HEK293 (cell line): ENCODE results near the gene NAA20.

Experiments
- CTCF ChIA-PET: fragments of 350-600 bp; formaldehyde crosslinking; extraction: SDS; loops from one replicate; lab custom pipeline; 2021; ENCODE audit warnings: antibody characterized with exemption; lab: Yijun Ruan, JAX
- POLR2A ChIA-PET: fragments of 300-600 bp; formaldehyde crosslinking; extraction: SDS; loops from one replicate; lab custom pipeline; 2020; ENCODE audit warnings: antibody characterized with exemption, inconsistent platforms; lab: Yijun Ruan, JAX
- H3K27ac ChIP-seq: fragments of 200-500 bp; sonication (Bioruptor generic); 2 replicates; pipeline ENCODE4 v1.5.1; 2014; ENCODE audit warnings: low read depth, low read length, control low read depth, inconsistent platforms; ENCODE audit errors: extremely low read depth
- H3K36me3 ChIP-seq, 2 experiments: fragments of 200-500 bp in 1 of 2; sonication (Bioruptor generic) in 1 of 2; 1 replicate in 1 of 2; 2 replicates in 1 of 2; pipeline ENCODE4 v1.5.1; 2014 to 2017; ENCODE audit warnings: inconsistent platforms in 2 of 2, low read length in 2 of 2; ENCODE audit not compliant: control insufficient read depth in 2 of 2, insufficient read depth in 1 of 2
- H3K4me1 ChIP-seq: fragments of 200-500 bp; sonication (Bioruptor generic); 2 replicates; pipeline ENCODE4 v1.5.1; 2014; ENCODE audit warnings: mild to moderate bottlenecking, low read length, inconsistent platforms; ENCODE audit not compliant: control insufficient read depth, insufficient read depth
- H3K4me3 ChIP-seq: 2 replicates; pipeline ENCODE4 v1.5.1; 2011; ENCODE audit warnings: low read depth, mild to moderate bottlenecking, control low read depth, low read length, moderate library complexity
- H3K9me3 ChIP-seq: fragments of 200-500 bp; sonication (Bioruptor generic); 2 replicates; pipeline ENCODE4 v1.5.1; 2014; ENCODE audit warnings: low read depth, low read length, inconsistent platforms; ENCODE audit not compliant: control insufficient read depth, insufficient read depth
- ELK4 ChIP-seq: IDR thresholded peaks from 2 replicates; pipeline ENCODE4 v1.6.1; 2011; ENCODE audit warnings: mild to moderate bottlenecking, low read depth, low read length, borderline replicate concordance
- GFI1B ChIP-seq: fragments of 450-650 bp; formaldehyde crosslinking; IDR thresholded peaks from 2 replicates; pipeline ENCODE4 v1.5.1; 2016; ENCODE audit warnings: missing biosample characterization, missing genetic modification characterization
- RBAK ChIP-seq: fragments of 450-650 bp; formaldehyde crosslinking; IDR thresholded peaks from 2 replicates; pipeline ENCODE4 v1.5.1; 2016; ENCODE audit warnings: missing biosample characterization, missing genetic modification characterization
- SALL2 ChIP-seq: fragments of 450-650 bp; formaldehyde crosslinking; IDR thresholded peaks from 2 replicates; pipeline ENCODE4 v1.5.0; 2017; ENCODE audit warnings: missing biosample characterization, mild to moderate bottlenecking, missing genetic modification characterization, borderline replicate concordance
- SP3 ChIP-seq: fragments of 450-650 bp; formaldehyde crosslinking; IDR thresholded peaks from 2 replicates; pipeline ENCODE4 v1.5.1; 2016; ENCODE audit warnings: missing biosample characterization, missing genetic modification characterization
- YY2 ChIP-seq: fragments of 450-650 bp; formaldehyde crosslinking; IDR thresholded peaks from 2 replicates; pipeline ENCODE4 v1.5.1; 2016; ENCODE audit warnings: missing biosample characterization, missing genetic modification characterization
- ZNF140 ChIP-seq: fragments of 450-650 bp; formaldehyde crosslinking; IDR thresholded peaks from 2 replicates; pipeline ENCODE4 v1.5.1; 2016; ENCODE audit warnings: missing biosample characterization, missing genetic modification characterization
- ZNF157 ChIP-seq: fragments of 450-650 bp; formaldehyde crosslinking; IDR thresholded peaks from 2 replicates; pipeline ENCODE4 v1.5.1; 2016; ENCODE audit warnings: missing biosample characterization, missing genetic modification characterization
- ZNF18 ChIP-seq: fragments of 450-650 bp; formaldehyde crosslinking; IDR thresholded peaks from 2 replicates; pipeline ENCODE4 v1.5.1; 2016; ENCODE audit warnings: missing biosample characterization, missing genetic modification characterization
- ZNF19 ChIP-seq: fragments of 450-650 bp; formaldehyde crosslinking; IDR thresholded peaks from 2 replicates; pipeline ENCODE4; 2016; ENCODE audit warnings: missing biosample characterization, missing genetic modification characterization, low read depth
- ZNF223 ChIP-seq: fragments of 450-650 bp; formaldehyde crosslinking; IDR thresholded peaks from 2 replicates; pipeline ENCODE4 v1.5.1; 2016; ENCODE audit warnings: missing biosample characterization, missing genetic modification characterization
- ZNF311 ChIP-seq: fragments of 450-650 bp; formaldehyde crosslinking; IDR thresholded peaks from 2 replicates; pipeline ENCODE4 v1.5.1; 2017; ENCODE audit warnings: missing biosample characterization, missing genetic modification characterization, borderline replicate concordance
- ZNF473 ChIP-seq: fragments of 450-650 bp; formaldehyde crosslinking; IDR thresholded peaks from 2 replicates; pipeline ENCODE4 v1.5.1; 2017; ENCODE audit warnings: missing biosample characterization, missing genetic modification characterization
- ZNF521 ChIP-seq: fragments of 450-650 bp; formaldehyde crosslinking; IDR thresholded peaks from 2 replicates; pipeline ENCODE4 v1.5.1; 2017; ENCODE audit warnings: missing biosample characterization, mild to moderate bottlenecking, missing genetic modification characterization
- ZNF580 ChIP-seq: fragments of 450-650 bp; formaldehyde crosslinking; IDR thresholded peaks from 2 replicates; pipeline ENCODE4 v1.5.1; 2016; ENCODE audit warnings: missing biosample characterization, missing genetic modification characterization
- ZNF621 ChIP-seq: fragments of 450-650 bp; formaldehyde crosslinking; IDR thresholded peaks from 2 replicates; pipeline ENCODE4 v1.5.1; 2017; ENCODE audit warnings: missing biosample characterization, missing genetic modification characterization
- ZNF629 ChIP-seq: fragments of 450-650 bp; formaldehyde crosslinking; IDR thresholded peaks from 2 replicates; pipeline ENCODE4 v1.5.1; 2017; ENCODE audit warnings: missing biosample characterization, missing genetic modification characterization
- ZNF654 ChIP-seq: fragments of 450-650 bp; formaldehyde crosslinking; IDR thresholded peaks from 2 replicates; pipeline ENCODE4 v1.5.1; 2016; ENCODE audit warnings: low read depth, missing biosample characterization, missing genetic modification characterization
- ZNF664 ChIP-seq: fragments of 450-650 bp; formaldehyde crosslinking; IDR thresholded peaks from 2 replicates; pipeline ENCODE4 v1.5.1; 2016; ENCODE audit warnings: missing biosample characterization, missing genetic modification characterization
- TF ChIP-seq, protein P1 (sequence below): fragments of 450-650 bp; formaldehyde crosslinking; IDR thresholded peaks from 2 replicates; pipeline ENCODE4 v1.5.1; 2016; ENCODE audit warnings: missing biosample characterization, missing genetic modification characterization
- TF ChIP-seq, protein P2 (sequence below): fragments of 450-650 bp; formaldehyde crosslinking; IDR thresholded peaks from 2 replicates; pipeline ENCODE4 v1.5.1; 2016; ENCODE audit warnings: missing biosample characterization, missing genetic modification characterization

The NAA20 gene

DNA sequence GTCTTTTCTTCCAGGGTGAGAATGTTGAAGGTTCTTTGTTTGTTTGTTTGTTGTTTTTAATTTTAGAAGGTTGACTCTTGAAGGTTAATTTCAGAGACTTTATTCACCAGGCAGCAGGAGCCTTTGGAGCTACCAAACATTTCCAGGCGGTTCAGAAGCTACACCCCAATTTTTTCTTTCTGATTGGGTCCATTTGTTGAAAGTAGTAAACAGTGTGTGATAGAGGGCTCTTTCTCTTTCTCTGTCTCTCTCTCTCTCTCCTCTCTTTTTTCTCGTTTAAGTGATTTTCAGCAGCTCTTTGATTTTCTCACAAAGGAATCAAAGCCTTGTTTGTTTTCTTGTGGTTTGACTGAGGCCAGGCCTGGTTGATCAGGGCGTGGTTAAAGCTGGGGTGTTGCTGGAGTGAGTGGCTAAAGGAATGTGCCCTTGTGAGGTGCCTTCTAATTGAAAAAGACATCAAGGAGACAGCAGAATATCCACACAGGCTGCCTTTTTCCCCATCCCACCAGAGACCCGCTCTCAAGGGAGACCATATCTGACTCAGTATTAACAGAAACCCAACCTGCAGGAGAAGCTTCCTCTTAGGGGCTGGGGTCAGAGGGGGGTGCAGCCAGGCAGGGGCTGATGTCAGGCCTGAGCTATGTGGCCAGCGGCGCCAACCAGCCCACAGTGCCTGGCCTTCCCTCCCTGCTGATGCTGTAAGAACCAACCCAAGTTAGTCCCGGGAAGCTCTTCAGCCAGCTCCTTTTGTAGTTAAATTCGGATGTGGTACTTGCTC lies 40.4 kb upstream of the NAA20 start:
- Histone ChIP-seq H3K9me3 (no peaks in the 10 kb centered on the region), H3K27ac (no peak overlapping the region), H3K4me3 (no peak overlapping the region), H3K4me1 (peaks cover 13% of the 10 kb centered on the region), H3K36me3 (no peaks in the 10 kb centered on the region)
- CTCF ChIA-PET: interaction anchor here (0.8 to 5.4 kb wide), 3 partner anchors 11 to 38 kb away, joined by 3 to 40 read pairs (median 5); no protein-coding TSS in a partner anchor
- TF ChIP-seq ZNF580 (tag by site-specific recombination): no peak
- TF ChIP-seq ZNF664: no peak
- peak; percentile 43; the same call in 1 of the 2 replicates for TF ChIP-seq GFI1B (tag by site-specific recombination)
- POLR2A ChIA-PET: interaction anchor here (0.5 to 1.7 kb wide), 11 partner anchors 8 to 219 kb away, joined by 3 to 15 read pairs (median 4); no protein-coding TSS in a partner anchor

- no peak overlapping the region for H3K27ac ChIP-seq
Observed at GRCh38 chr20:19977373-19977770, 39.8 kb upstream of the NAA20 start.

DNA sequence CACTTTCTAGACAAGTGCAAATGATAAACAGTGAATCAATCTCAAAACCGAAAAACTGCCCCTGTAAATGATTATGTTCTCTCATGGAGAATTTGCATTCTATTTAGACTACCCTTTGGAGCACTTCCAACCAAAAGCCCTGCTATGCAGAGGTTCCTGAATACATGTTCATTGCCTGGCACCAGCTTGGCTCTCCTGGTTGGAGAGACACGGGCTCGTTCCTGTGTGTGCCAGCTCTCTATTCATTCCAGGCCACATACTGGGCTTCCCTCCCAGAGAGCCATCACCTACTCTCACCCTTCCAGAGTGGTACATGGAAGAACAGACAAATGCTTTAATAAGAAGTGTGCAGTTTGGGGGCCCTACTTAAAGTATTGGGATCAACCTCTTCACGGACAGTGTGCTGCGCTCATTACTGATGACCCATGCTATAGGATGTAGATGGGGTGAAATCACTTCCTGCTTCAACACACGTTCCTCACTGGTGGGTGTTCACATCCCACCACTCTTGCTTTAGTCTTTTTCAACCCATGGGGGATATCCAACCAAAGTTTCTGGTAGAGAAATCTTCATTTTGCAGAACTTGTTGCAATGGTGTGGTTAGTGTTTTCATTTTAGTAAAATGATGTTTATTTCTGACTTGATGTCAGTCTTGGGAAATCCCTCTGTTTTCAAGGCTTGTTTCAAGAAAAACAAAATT lies 38.5 kb upstream of the NAA20 start:
- H3K27ac ChIP-seq: no peak overlapping the region
- no peaks in the 10 kb centered on the region for H3K9me3 ChIP-seq
- ChIA-PET POLR2A (no interaction called here), CTCF (interaction anchor here (0.6 to 5.4 kb wide), 3 partner anchors 14 to 193 kb away, joined by 4 to 40 read pairs (median 5); no protein-coding TSS in a partner anchor)
- TF ChIP-seq ZNF140 (tag by site-specific recombination) (no peak), ZNF19 (tag by site-specific recombination) (no peak), ZNF629 (no peak), ZNF18 (tag by site-specific recombination) (no peak), ZNF473 (tag by site-specific recombination) (no peak), ELK4 (no peak), ZNF223 (tag by site-specific recombination) (no peak)
- H3K4me1 ChIP-seq: peaks cover 13% of the 10 kb centered on the region
- no peak overlapping the region for H3K4me3 ChIP-seq
- H3K36me3 ChIP-seq: no peaks in the 10 kb centered on the region

More at GRCh38 chr20:19977373-19977770, 39.8 kb upstream of the NAA20 start:
- Histone ChIP-seq H3K9me3 (no peaks in the 10 kb centered on the region), H3K36me3 (no peaks in the 10 kb centered on the region), H3K4me3 (no peak overlapping the region), H3K4me1 (peaks cover 13% of the 10 kb centered on the region)
- POLR2A ChIA-PET: interaction anchor here (0.6 to 1.7 kb wide), 10 partner anchors 9 to 220 kb away, joined by 3 to 15 read pairs (median 4); no protein-coding TSS in a partner anchor
- CTCF ChIA-PET: interaction anchor here (0.6 to 5.4 kb wide), 4 partner anchors 11 to 38 kb away, joined by 3 to 40 read pairs (median 4); no protein-coding TSS in a partner anchor
- TF ChIP-seq YY2 (tag by site-specific recombination) (no peak), SP3 (no peak), ZNF521 (tag by site-specific recombination) (no peak), SALL2 (tag by site-specific recombination) (no peak), ZNF654 (tag by site-specific recombination) (no peak), RBAK (tag by site-specific recombination) (no peak), ZNF157 (no peak), ZNF621 (tag by site-specific recombination) (no peak), ZNF311 (tag by site-specific recombination) (no peak)
- TF ChIP-seq, protein P1, sequence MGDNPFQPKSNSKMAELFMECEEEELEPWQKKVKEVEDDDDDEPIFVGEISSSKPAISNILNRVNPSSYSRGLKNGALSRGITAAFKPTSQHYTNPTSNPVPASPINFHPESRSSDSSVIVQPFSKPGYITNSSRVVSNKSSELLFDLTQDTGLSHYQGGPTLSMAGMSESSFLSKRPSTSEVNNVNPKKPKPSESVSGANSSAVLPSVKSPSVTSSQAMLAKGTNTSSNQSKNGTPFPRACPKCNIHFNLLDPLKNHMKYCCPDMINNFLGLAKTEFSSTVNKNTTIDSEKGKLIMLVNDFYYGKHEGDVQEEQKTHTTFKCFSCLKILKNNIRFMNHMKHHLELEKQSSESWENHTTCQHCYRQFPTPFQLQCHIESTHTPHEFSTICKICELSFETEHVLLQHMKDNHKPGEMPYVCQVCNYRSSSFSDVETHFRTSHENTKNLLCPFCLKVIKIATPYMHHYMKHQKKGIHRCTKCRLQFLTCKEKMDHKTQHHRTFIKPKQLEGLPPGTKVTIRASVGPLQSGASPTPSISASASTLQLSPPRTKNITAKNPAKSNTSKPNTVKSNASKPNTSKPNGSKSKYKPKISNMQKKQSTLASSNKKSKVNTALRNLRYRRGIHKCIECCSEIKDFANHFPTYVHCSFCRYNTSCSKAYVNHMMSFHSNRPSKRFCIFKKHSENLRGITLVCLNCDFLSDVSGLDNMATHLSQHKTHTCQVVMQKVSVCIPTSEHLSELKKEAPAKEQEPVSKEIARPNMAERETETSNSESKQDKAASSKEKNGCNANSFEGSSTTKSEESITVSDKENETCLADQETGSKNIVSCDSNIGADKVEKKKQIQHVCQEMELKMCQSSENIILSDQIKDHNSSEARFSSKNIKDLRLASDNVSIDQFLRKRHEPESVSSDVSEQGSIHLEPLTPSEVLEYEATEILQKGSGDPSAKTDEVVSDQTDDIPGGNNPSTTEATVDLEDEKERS: no peak
- TF ChIP-seq, protein P2, sequence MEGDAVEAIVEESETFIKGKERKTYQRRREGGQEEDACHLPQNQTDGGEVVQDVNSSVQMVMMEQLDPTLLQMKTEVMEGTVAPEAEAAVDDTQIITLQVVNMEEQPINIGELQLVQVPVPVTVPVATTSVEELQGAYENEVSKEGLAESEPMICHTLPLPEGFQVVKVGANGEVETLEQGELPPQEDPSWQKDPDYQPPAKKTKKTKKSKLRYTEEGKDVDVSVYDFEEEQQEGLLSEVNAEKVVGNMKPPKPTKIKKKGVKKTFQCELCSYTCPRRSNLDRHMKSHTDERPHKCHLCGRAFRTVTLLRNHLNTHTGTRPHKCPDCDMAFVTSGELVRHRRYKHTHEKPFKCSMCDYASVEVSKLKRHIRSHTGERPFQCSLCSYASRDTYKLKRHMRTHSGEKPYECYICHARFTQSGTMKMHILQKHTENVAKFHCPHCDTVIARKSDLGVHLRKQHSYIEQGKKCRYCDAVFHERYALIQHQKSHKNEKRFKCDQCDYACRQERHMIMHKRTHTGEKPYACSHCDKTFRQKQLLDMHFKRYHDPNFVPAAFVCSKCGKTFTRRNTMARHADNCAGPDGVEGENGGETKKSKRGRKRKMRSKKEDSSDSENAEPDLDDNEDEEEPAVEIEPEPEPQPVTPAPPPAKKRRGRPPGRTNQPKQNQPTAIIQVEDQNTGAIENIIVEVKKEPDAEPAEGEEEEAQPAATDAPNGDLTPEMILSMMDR (tag by site-specific recombination): no peak
